Stimulated activated CD8-positive, alpha-beta memory T cell treated with anti-CD3 and anti-CD28 coated beads, Interleukin-12 subunit alpha, Interleukin-12 subunit beta, amount 100 ng/mL, for 24 hours (primary cell): ENCODE results near the gene COL21A1.

Source experiments
- DNase-seq: peaks from one replicate; pipeline ENCODE4 v3.0.0-alpha.2; 2020; ENCODE audit errors: extremely low read depth

The COL21A1 gene

GRCh38 chr6:56245903-56246351 is 1.5 kb downstream of the COL21A1 start:
- no peak for DNase-seq

- no peak for DNase-seq
Measured at GRCh38 chr6:56244528-56245253, 2.7 kb downstream of the COL21A1 start.

- DNase-seq = no peak
Measured at GRCh38 chr6:56244089-56244488, 3.3 kb downstream of the COL21A1 start.

- DNase-seq = no peak
Measured at GRCh38 chr6:56243518-56244070, 3.8 kb downstream of the COL21A1 start.

- DNase-seq = no peak
Measured at GRCh38 chr6:56242346-56242745, 5.0 kb downstream of the COL21A1 start.

GRCh38 chr6:56241124-56241802 is 6.1 kb downstream of the COL21A1 start:
- no peak for DNase-seq

- no peak for DNase-seq
Measured at GRCh38 chr6:56238352-56238751, 9.0 kb downstream of the COL21A1 start.

GRCh38 chr6:56235245-56235644 is 12.1 kb downstream of the COL21A1 start:
- DNase-seq = no peak

GRCh38 chr6:56232436-56232835 is 14.9 kb downstream of the COL21A1 start:
- DNase-seq = no peak

GRCh38 chr6:56231827-56232226 is 15.6 kb downstream of the COL21A1 start:
- DNase-seq = no peak

- no peak for DNase-seq
Measured at GRCh38 chr6:56230976-56231566, 16.3 kb downstream of the COL21A1 start.

- no peak for DNase-seq
Measured at GRCh38 chr6:56227071-56227879, 20.1 kb downstream of the COL21A1 start.

- DNase-seq = no peak
Measured at GRCh38 chr6:56223995-56224394, 23.4 kb downstream of the COL21A1 start.

GRCh38 chr6:56222499-56222898 is 24.9 kb downstream of the COL21A1 start:
- no peak for DNase-seq

GRCh38 chr6:56220078-56220477 is 27.3 kb downstream of the COL21A1 start:
- DNase-seq = no peak

- DNase-seq = no peak
Measured at GRCh38 chr6:56214703-56215101, 32.7 kb downstream of the COL21A1 start.

- no peak for DNase-seq
Measured at GRCh38 chr6:56214041-56214702, 33.2 kb downstream of the COL21A1 start.

GRCh38 chr6:56211724-56212123 is 35.7 kb downstream of the COL21A1 start:
- no peak for DNase-seq

- no peak for DNase-seq
Measured at GRCh38 chr6:56204134-56204533, 43.2 kb downstream of the COL21A1 start.

- DNase-seq = no peak
Measured at GRCh38 chr6:56199956-56200355, 47.4 kb downstream of the COL21A1 start.

GRCh38 chr6:56193846-56194245 is 53.5 kb downstream of the COL21A1 start:
- DNase-seq = no peak
